ENCODE results near the gene CHST7.

- TF ChIP-seq, protein P1, sequence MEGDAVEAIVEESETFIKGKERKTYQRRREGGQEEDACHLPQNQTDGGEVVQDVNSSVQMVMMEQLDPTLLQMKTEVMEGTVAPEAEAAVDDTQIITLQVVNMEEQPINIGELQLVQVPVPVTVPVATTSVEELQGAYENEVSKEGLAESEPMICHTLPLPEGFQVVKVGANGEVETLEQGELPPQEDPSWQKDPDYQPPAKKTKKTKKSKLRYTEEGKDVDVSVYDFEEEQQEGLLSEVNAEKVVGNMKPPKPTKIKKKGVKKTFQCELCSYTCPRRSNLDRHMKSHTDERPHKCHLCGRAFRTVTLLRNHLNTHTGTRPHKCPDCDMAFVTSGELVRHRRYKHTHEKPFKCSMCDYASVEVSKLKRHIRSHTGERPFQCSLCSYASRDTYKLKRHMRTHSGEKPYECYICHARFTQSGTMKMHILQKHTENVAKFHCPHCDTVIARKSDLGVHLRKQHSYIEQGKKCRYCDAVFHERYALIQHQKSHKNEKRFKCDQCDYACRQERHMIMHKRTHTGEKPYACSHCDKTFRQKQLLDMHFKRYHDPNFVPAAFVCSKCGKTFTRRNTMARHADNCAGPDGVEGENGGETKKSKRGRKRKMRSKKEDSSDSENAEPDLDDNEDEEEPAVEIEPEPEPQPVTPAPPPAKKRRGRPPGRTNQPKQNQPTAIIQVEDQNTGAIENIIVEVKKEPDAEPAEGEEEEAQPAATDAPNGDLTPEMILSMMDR (IDR thresholded peaks at IDR 0.05) = no peak
- no peak for TF ChIP-seq POLR2A (IDR thresholded peaks at IDR 0.05)
These were observed 45.4 kb downstream of the CHST7 start for GRCh38 chrX:46618947-46619346.
